GM12878 (cell line): ENCODE results near the gene SCAMP5. TPM values are rescaled to one million over a fixed set of nuclear protein-coding genes. Genes with fewer than 3 reads are reported as not detected.

Experiments used
- BACH1 ChIP-seq: fragments of 450-650 bp; IDR thresholded peaks from 2 replicates; pipeline ENCODE4 v1.6.1; 2017; ENCODE audit warnings: mild to moderate bottlenecking, borderline replicate concordance
- CREM ChIP-seq: IDR thresholded peaks from 2 replicates; pipeline ENCODE4 v1.6.1; 2014; ENCODE audit warnings: antibody characterized with exemption, low read depth
- DPF2 ChIP-seq: fragments of 450-650 bp; IDR thresholded peaks from 2 replicates; pipeline ENCODE4 v1.6.1; 2017; ENCODE audit warnings: mild to moderate bottlenecking
- FOXM1 ChIP-seq: IDR thresholded peaks from 2 replicates; pipeline ENCODE4 v1.6.1; 2012; ENCODE audit warnings: low read depth, mild to moderate bottlenecking, inconsistent platforms, low read length, moderate library complexity
- HDAC2 ChIP-seq: fragments of 200-600 bp; sonication (generic); IDR thresholded peaks from 2 replicates; pipeline ENCODE4 v1.6.1; 2017
- IRF4 ChIP-seq: IDR thresholded peaks from 2 replicates; pipeline ENCODE4 v1.6.1; 2011; ENCODE audit warnings: low read depth, low read length
- KDM1A ChIP-seq: fragments of 200-600 bp; sonication (generic); IDR thresholded peaks from 2 replicates; pipeline ENCODE4 v1.6.1; 2016; ENCODE audit warnings: borderline replicate concordance
- KLF5 ChIP-seq: fragments of 450-650 bp; IDR thresholded peaks from 2 replicates; pipeline ENCODE4 v1.6.1; 2014; ENCODE audit warnings: mild to moderate bottlenecking; ENCODE audit not compliant: partially characterized antibody
- NR2F1 ChIP-seq: fragments of 450-650 bp; conservative IDR thresholded peaks from 2 replicates; pipeline ENCODE4 v1.6.1; 2017; ENCODE audit warnings: mild to moderate bottlenecking
- SIN3A ChIP-seq: IDR thresholded peaks from 2 replicates; pipeline ENCODE4 v1.6.1; 2012; ENCODE audit warnings: low read depth, low read length, improper control_type of control experiment
- SP1 ChIP-seq: IDR thresholded peaks from one replicate; pipeline ENCODE4 v1.6.1; 2011; ENCODE audit warnings: low read depth, low read length
- SUPT20H ChIP-seq: IDR thresholded peaks from 2 replicates; pipeline ENCODE4 v1.6.1; 2011; ENCODE audit warnings: low read depth, mild to moderate bottlenecking, low read length, moderate library complexity, borderline replicate concordance; ENCODE audit not compliant: control insufficient read depth
- SUZ12 ChIP-seq: fragments of 200-600 bp; sonication (generic); IDR thresholded peaks from one replicate; pipeline ENCODE4 v1.6.1; 2018; ENCODE audit warnings: antibody characterized with exemption, mild to moderate bottlenecking; ENCODE audit not compliant: unreplicated experiment
- TAF1 ChIP-seq: IDR thresholded peaks from 2 replicates; pipeline ENCODE4 v1.6.1; 2011; ENCODE audit warnings: mild to moderate bottlenecking, low read depth, low read length, borderline replicate concordance
- TCF12 ChIP-seq: IDR thresholded peaks from 2 replicates; pipeline ENCODE4 v1.6.1; 2011; ENCODE audit warnings: low read depth, mild to moderate bottlenecking, low read length
- YBX1 ChIP-seq: fragments of 450-650 bp; IDR thresholded peaks from 2 replicates; pipeline ENCODE4 v1.6.1; 2016; ENCODE audit warnings: antibody characterized with exemption
- ZNF274 ChIP-seq: IDR thresholded peaks from one replicate; pipeline ENCODE4 v1.8.0; 2011; ENCODE audit not compliant: insufficient read length, insufficient read depth
- polyA plus RNA-seq, 11 experiments: library from polyadenylated mRNA; depleted of rRNA in 4 of 11; unstranded in 6 of 11; stranded (reverse) in 5 of 11; fragments of >200 nt; fragmentation: Nextera tagmentation in 4 of 11; fragmentation: Illumina TruSeq in 1 of 11; extraction: Ambion mirVana in 4 of 11; extraction: Trizol in 1 of 11; gene quantifications; 1 replicate in 1 of 11; 2 replicates in 10 of 11; pipeline versions ENCODE4 v1.2.1 to v1.2.3, GENCODE V29; 2011 to 2016; ENCODE audit warnings: inconsistent platforms in 2 of 11, missing spikeins in 2 of 11, low read depth in 1 of 11
- total RNA-seq, 4 experiments: library from RNA; depleted of rRNA in 3 of 4; stranded (reverse); fragments of >200 nt in 3 of 4; fragmentation: Illumina TruSeq in 1 of 4; extraction: Trizol in 1 of 4; gene quantifications; 2 replicates each; pipeline versions ENCODE4 v1.2.1 to v1.2.3, GENCODE V29; 2013 to 2021
- TF ChIP-seq, protein P1 (sequence below): fragments of 450-650 bp; IDR thresholded peaks from 2 replicates; pipeline ENCODE4 v1.6.1; 2017; ENCODE audit warnings: mild to moderate bottlenecking, moderate library complexity
- TF ChIP-seq, protein P2 (sequence below): IDR thresholded peaks from 2 replicates; pipeline ENCODE4 v1.6.1; 2011; ENCODE audit warnings: mild to moderate bottlenecking, low read depth, low read length, moderate library complexity; ENCODE audit not compliant: insufficient replicate concordance
- TF ChIP-seq, protein P3 (sequence below): fragments of 450-650 bp; IDR thresholded peaks from 2 replicates; pipeline ENCODE4 v1.6.1; 2014; ENCODE audit warnings: mild to moderate bottlenecking
- TF ChIP-seq, protein P4 (sequence below): fragments of 450-650 bp; IDR thresholded peaks from 2 replicates; pipeline ENCODE4 v1.6.1; 2018; ENCODE audit warnings: mild to moderate bottlenecking, low read depth, moderate library complexity; ENCODE audit not compliant: partially characterized antibody

The SCAMP5 gene
- total and polyA plus RNA-seq, 10 of the 15 experiments (the other 5 are each of a cell fraction or from before 2014, with no cell fraction given) = 1.6 to 41.6 (median 16.9) TPM

DNA sequence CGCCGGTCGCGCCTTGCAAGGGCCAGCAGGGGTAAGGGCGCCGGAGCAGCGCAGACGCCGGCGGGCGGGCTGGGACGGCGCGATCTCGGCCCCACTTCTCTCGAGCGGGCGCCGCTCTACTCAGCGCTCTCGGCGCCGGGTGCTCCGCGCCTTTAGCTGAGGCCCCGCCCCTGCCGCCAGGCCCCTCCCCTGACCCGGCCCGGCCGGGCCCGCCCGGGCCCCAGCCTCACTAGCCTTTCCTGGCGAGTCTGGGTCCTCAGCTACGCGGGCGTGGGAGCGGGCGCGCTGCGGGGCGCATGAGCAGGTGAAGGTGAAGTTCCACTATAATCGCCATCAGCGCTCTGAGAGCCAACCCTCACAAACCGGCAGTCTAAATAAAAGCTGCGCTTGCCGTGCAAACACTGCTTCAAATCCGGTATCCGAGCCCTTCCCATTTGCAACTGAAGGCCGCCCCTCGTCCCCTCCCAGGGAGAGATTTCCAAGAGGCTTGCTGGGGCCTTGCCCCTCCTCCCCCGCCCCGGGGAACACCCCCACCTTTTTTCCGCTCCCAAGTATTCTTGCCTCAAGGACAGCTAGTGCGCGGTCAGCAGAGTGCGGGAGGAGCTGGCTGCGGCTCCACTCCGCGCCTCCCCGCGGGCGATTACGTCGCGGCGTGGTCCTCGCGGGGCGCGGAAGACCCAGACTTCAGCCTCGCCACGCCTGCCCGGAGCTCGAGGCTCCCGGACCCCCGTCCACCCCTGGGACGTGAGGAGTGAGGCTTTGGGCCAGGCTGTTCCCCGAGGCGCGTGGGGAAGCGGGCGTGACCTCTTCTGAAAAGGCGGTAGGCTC, 38.5 kb upstream of the SCAMP5 start, which contains the start of gene RPP25 (continued):
- no peak for TF ChIP-seq KDM1A
- TF ChIP-seq SUPT20H = no peak
- TF ChIP-seq TAF1 = no peak
- no peak for TF ChIP-seq CREM
- no peak for TF ChIP-seq IRF4
- no peak for TF ChIP-seq NR2F1
- no peak for TF ChIP-seq SP1
- TF ChIP-seq KLF5 = no peak
- TF ChIP-seq, protein P1, sequence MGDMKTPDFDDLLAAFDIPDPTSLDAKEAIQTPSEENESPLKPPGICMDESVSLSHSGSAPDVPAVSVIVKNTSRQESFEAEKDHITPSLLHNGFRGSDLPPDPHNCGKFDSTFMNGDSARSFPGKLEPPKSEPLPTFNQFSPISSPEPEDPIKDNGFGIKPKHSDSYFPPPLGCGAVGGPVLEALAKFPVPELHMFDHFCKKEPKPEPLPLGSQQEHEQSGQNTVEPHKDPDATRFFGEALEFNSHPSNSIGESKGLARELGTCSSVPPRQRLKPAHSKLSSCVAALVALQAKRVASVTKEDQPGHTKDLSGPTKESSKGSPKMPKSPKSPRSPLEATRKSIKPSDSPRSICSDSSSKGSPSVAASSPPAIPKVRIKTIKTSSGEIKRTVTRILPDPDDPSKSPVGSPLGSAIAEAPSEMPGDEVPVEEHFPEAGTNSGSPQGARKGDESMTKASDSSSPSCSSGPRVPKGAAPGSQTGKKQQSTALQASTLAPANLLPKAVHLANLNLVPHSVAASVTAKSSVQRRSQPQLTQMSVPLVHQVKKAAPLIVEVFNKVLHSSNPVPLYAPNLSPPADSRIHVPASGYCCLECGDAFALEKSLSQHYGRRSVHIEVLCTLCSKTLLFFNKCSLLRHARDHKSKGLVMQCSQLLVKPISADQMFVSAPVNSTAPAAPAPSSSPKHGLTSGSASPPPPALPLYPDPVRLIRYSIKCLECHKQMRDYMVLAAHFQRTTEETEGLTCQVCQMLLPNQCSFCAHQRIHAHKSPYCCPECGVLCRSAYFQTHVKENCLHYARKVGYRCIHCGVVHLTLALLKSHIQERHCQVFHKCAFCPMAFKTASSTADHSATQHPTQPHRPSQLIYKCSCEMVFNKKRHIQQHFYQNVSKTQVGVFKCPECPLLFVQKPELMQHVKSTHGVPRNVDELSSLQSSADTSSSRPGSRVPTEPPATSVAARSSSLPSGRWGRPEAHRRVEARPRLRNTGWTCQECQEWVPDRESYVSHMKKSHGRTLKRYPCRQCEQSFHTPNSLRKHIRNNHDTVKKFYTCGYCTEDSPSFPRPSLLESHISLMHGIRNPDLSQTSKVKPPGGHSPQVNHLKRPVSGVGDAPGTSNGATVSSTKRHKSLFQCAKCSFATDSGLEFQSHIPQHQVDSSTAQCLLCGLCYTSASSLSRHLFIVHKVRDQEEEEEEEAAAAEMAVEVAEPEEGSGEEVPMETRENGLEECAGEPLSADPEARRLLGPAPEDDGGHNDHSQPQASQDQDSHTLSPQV = no peak
- TF ChIP-seq, protein P2, sequence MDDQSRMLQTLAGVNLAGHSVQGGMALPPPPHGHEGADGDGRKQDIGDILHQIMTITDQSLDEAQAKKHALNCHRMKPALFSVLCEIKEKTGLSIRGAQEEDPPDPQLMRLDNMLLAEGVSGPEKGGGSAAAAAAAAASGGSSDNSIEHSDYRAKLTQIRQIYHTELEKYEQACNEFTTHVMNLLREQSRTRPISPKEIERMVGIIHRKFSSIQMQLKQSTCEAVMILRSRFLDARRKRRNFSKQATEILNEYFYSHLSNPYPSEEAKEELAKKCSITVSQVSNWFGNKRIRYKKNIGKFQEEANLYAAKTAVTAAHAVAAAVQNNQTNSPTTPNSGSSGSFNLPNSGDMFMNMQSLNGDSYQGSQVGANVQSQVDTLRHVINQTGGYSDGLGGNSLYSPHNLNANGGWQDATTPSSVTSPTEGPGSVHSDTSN = no peak
- TF ChIP-seq, protein P3, sequence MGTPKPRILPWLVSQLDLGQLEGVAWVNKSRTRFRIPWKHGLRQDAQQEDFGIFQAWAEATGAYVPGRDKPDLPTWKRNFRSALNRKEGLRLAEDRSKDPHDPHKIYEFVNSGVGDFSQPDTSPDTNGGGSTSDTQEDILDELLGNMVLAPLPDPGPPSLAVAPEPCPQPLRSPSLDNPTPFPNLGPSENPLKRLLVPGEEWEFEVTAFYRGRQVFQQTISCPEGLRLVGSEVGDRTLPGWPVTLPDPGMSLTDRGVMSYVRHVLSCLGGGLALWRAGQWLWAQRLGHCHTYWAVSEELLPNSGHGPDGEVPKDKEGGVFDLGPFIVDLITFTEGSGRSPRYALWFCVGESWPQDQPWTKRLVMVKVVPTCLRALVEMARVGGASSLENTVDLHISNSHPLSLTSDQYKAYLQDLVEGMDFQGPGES = no peak
- no peak; the same call in 1 of the 2 replicates for TF ChIP-seq BACH1
- TF ChIP-seq SIN3A = no peak
- TF ChIP-seq ZNF274 = no peak
- TF ChIP-seq, protein P4, sequence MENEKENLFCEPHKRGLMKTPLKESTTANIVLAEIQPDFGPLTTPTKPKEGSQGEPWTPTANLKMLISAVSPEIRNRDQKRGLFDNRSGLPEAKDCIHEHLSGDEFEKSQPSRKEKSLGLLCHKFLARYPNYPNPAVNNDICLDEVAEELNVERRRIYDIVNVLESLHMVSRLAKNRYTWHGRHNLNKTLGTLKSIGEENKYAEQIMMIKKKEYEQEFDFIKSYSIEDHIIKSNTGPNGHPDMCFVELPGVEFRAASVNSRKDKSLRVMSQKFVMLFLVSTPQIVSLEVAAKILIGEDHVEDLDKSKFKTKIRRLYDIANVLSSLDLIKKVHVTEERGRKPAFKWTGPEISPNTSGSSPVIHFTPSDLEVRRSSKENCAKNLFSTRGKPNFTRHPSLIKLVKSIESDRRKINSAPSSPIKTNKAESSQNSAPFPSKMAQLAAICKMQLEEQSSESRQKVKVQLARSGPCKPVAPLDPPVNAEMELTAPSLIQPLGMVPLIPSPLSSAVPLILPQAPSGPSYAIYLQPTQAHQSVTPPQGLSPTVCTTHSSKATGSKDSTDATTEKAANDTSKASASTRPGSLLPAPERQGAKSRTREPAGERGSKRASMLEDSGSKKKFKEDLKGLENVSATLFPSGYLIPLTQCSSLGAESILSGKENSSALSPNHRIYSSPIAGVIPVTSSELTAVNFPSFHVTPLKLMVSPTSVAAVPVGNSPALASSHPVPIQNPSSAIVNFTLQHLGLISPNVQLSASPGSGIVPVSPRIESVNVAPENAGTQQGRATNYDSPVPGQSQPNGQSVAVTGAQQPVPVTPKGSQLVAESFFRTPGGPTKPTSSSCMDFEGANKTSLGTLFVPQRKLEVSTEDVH = no peak
- no peak for TF ChIP-seq HDAC2
- no peak for TF ChIP-seq FOXM1
- 0 out of 2 replicates have a peak, but pooled peaks have one; percentile 47 for TF ChIP-seq DPF2
- TF ChIP-seq SUZ12 = no peak
- TF ChIP-seq YBX1 = no peak
- no peak for TF ChIP-seq TCF12
